HG03025 (cell line): ENCODE data around the gene CCBE1.

ENCODE experiments used
- ATAC-seq: cut with Tn5 transposase; IDR thresholded peaks from one replicate; pipeline ENCODE4 v1.9.1; 2021; ENCODE audit warnings: mild to moderate bottlenecking, moderate library complexity; ENCODE audit not compliant: unreplicated experiment, low FRiP score

The CCBE1 gene

DNA sequence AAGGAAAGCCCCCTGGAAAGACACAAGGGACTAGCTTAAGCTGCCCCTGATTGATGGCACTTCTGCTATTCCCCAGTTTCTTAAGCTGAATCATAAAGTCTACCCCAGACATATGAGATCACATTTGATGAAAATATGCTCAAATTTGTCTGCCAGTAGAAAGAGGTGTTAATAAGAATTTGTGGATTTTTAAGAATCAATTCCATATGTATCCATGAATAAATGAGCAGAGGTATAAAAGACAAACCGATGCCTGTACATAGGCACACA is 119.9 kb downstream of the CCBE1 start:
- ATAC-seq: no peak

GRCh38 chr18:59576541-59577385 is 120.5 kb downstream of the CCBE1 start:
- ATAC-seq: no peak

DNA sequence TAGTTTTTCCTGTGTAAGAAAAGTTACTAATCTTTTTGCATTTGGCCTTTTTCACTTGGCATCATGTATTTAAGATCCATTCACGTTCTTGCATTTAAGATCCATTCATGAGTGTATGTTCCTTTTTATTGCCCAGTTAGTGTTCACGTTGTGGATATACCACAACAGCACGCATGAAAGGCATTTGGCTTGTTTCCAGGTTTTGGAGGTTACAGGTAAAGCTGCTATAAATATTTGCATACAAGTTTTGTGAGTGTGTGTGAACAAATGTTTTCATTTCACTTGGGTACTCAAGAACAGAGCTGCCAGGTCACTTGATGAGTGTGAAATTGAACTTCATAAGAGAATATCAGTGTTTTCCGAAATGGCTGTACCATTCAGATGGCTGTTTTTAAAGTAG is 121.2 kb downstream of the CCBE1 start:
- no peak for ATAC-seq

DNA sequence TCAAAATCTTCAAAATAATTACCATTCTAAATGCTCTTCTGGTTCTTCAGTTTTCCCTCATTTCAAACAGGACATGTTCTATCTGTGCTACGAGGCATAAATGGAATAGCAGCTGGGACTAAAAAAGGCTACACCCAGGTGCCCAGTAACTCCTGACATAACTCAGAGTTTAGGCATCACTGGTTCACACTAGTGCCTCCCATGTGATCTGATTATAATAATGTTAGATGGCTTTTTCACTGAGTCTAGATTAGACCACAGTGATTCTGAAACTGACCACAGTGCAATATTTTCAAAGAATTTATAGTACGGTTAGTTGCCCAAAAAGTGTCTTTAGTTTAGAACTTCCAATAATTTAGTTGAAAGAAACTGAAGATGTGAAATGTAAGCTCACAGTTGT is 123.3 kb downstream of the CCBE1 start:
- ATAC-seq: no peak

DNA sequence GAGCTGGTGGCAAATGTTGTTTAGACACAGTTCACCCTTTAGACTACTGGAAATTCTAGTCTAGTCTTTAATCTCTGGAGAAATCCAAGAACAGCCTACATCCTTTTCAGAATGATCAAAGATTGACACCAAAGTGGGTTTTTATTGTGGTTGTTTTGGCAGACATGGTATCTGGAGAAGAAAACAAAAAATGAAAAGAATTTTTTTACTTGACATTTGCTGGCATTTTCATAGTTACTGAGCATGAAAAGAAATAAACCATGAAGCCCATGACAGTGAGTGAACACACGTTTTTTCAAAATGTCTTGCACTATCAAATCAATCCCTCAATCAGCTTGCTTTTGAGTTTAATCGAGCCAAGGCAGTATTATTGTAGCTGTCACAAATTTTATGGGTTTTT is 125.3 kb downstream of the CCBE1 start:
- no peak for ATAC-seq

DNA sequence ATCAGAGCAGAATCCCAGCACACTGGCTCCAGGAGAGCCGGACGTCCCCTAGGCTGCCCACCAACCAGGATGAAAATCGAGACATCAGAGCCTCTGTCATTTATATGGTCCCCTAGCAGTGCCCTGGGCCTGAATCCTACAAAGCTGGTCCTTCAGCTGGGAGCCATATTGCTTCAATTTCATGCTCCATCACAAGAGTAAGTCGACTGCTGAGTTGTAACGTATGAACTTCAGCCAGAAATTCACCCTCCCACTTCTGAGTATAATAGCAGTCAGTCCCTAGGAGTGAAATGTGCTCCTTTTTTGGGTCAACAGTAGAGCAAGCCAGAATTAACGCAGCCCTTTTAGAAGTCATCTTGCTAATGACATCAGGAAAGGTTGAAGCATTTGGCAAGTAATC is 126.4 kb downstream of the CCBE1 start:
- no peak for ATAC-seq

- ATAC-seq: no peak
Observed at GRCh38 chr18:59570101-59570775, 127.0 kb downstream of the CCBE1 start.

DNA sequence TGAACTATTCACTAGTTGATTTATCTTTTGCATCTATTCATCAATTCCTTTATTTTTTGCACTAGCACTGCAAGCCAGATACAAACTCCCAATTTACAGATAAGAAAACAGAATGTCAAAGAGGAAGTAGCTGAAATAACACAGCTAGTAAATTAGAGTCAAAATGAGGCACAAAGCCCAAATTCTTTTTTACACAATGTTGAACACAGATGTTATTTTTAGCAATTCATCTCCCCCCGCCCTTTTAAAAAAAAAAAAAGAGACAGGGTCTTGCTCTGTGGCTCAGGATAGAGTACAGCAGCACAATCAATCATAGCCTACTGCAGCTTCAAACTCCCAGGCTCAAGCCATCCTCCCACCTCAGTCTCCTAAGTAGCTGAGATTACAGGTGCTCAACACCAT is 127.8 kb downstream of the CCBE1 start:
- ATAC-seq: no peak

DNA sequence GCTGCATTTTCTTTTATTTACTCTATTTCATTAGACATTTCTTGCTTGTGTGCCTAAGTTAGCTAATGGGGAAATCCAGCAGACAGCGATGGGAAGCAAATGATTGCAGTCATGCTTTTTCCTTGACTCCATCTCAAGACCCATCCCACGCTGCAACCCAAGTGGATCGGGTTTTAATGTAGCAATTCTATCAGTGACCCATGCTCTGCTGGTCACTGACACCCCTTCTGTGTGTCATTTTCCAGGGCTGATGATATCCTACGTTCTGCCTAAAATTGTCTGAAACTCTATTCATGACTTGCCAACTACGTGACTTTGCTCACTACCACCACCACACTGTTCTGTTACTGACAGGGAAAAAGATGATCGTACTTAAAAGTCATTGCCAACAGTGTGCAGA is 129.8 kb downstream of the CCBE1 start:
- ATAC-seq: no peak

DNA sequence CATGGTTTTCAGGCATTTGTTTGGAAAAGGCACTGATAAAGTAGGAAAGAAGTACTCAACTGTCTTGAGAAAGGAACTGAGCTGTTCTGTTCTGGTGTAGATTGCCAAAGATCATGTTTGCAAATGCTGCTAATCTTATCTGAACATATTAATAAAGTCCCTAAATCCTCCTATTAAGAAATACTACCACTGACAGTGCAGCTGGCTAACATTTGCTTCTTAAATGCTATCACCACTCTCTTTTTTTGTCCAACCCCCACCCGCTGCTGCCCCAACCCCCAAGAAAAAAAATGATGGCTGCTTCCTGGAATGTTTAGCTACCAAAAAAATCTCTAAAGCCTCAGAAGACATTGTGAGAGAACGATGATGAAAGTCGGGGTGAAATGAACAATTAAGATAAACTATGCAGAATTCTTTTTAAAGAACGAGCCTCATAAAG is 130.7 kb downstream of the CCBE1 start:
- no peak for ATAC-seq

DNA sequence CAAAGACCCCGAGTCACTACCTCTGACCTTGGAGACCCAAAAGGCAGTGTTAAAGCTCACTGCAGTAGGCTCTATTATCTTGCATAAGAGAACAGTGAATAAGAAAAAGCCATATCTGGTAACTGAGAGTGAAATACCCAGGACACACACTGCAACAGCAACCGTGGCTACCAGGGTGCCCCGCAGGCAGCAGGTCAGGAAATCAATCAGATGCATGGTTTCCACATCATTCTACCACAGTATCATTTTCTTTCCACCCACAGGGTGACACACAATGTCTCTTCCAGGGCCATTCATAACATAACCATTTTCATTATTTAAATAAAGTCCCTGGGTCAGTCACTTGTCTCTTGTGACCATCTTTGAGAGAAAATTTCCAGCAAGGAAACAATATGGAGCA is 131.3 kb downstream of the CCBE1 start:
- no peak for ATAC-seq

GRCh38 chr18:59564561-59564960 is 132.7 kb downstream of the CCBE1 start:
- ATAC-seq: no peak

DNA sequence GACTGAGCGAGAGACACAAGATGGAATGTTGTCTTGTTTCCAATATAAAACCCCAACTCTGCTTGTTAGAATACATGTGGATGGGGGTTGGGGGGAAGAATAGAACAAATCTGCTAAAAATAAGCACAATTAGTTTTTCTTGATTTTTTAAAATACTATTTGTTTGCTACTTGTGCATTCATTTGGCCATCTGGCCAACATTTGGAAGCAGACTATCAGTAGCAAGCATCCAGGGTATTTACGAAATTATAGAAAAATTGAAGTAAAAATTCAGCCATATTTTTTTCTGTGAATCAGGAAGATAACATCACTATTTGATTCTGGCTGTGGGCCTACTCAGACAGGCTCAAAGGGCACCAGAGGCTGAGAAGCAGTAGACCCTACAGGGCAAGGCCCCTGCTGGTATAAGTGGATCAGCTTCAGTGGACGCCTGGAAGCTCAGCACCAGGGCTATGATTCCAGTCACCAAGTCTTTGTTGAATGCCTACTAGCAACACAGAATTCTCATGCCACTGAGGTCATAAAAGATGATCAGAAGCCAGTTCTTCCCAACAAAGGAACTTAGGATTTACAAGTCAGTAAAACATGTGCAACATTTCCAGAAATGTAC is 133.9 kb downstream of the CCBE1 start:
- no peak for ATAC-seq

GRCh38 chr18:59562751-59563150 is 134.5 kb downstream of the CCBE1 start:
- no peak for ATAC-seq

GRCh38 chr18:59561612-59562011 is 135.6 kb downstream of the CCBE1 start:
- no peak for ATAC-seq

- no peak for ATAC-seq
Observed at GRCh38 chr18:59560556-59560955, 136.7 kb downstream of the CCBE1 start.

DNA sequence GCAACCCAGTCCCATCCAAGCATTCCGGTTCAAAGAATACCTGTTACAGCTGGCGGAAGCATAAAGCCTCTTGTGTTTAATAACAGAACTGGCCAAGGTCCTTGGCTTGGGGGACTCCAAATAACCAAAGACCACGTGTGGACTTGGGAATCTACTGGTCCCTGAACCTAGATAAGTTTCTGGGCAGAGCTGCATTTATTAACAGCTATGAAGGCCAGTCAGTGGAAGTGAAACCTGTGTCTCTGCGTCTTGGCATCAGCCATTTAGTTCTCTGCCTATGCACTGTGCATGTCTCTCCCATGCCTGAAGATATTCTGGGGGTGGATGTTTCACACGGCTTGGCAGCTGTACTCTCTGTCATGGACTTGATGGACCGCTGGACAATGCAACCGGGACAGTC is 137.7 kb downstream of the CCBE1 start:
- no peak for ATAC-seq

GRCh38 chr18:59555995-59556659 is 141.1 kb downstream of the CCBE1 start:
- ATAC-seq: no peak

DNA sequence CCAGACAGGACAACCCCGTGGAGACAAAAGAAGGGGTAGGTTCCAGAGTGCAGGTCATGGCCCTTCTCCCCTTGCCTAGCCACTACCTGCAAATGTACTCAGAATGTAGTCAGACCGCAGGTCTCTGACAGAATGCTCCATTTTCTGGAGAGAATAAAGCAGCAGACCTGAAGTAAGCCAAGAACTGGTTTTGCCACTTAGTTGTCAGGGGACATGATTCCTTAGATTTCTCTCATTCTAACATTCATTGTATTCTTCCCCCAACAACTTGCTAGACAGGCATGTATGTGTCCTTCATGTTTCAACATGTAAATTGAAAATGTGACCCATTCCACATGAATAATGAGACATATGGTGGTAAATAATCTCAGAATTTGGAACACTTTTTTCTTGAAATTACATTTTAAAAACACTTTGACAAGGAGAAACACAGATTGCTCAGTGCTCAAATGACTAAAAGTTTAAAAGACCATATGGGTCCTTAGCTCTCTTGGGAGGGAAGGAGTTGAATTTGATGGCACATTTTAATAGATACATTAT is 142.4 kb downstream of the CCBE1 start:
- no peak for ATAC-seq

GRCh38 chr18:59553273-59553870 is 143.9 kb downstream of the CCBE1 start:
- ATAC-seq: no peak
